GM18520 (cell line): Measurements from ENCODE around the gene ADD2.

Source experiments
- ATAC-seq: cut with Tn5 transposase; IDR thresholded peaks from one replicate; pipeline ENCODE4 v1.9.1; 2021; ENCODE audit not compliant: unreplicated experiment

The ADD2 gene

DNA sequence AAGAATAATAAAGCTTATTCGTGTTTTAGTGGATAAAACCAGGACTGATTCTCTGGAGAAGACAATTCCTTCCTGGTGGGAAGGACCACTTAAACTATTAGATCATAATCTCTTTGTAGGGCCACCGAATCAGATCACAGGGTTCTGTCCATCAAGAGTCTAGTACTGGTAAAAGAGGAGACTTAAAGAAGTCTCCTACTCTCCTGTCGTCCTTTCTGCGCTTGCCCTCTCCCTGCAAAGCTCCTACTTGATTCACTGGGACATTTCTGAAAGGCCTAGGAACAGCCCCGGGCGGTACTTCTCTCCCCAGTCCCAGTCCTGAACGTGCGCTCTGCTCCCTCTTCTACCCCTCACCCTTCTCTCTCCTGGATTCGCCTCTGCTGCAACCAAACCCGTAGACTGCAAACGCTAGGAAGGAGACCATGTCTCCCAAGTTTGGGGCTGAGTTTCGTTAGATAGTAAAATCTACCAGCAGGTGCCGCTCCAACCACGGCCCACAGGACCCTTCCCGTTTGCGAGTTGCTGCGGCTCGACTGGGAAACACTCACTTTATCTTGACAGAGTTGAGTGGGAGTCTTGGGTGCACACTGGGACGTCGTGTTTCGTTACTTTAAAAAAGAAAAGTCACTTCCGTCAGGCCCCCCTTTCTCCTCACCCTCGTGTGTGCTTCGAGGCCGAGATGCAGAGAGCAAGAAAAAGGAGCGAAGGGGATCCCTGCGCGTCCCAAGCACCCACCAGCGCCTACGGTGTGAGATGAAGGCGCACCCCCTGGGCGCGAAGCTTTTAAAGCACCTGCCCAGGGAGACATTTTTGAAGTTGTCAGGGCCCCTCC lies 21.5 kb upstream of the ADD2 start:
- no peak for ATAC-seq

DNA sequence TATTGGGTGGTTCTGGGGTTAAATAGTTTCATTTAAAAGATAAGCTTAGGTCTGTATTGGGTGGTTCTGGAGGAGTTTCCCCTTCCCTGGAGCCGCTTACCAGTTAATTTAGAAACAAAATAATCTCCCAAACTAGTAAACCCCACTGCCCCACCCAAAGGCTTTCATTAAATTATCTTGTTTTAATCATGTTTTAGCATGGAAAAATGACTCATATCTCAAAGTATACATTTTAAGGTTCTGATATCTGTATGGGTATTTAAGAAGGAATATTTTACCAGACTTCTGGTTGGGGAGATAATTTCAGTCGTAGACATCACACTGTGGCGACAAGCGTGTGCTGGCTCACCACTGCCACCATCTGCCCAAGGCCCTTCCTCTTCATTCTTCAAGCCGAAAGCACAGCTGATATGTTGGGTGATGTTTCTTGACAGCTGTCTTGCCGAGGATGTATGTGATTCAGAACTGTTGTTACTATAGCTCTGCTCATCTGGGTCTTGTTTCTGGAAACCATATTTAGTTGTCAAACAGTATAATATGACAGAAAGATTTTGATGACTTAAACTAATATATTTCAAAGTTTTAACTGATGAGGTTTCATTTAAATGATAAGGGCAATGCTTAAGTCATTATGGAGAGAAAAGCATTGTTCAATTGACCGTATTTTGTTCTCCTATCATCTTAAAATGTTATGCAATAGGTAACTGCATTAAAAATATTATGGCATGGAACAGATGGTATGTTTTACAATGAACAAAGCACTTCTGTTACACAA lies 17.3 kb upstream of the ADD2 start:
- ATAC-seq: no peak

- ATAC-seq: no peak
Measured at GRCh38 chr2:70784320-70784719, 16.3 kb upstream of the ADD2 start.

GRCh38 chr2:70779911-70780545 lies 12.0 kb upstream of the ADD2 start:
- no peak for ATAC-seq

DNA sequence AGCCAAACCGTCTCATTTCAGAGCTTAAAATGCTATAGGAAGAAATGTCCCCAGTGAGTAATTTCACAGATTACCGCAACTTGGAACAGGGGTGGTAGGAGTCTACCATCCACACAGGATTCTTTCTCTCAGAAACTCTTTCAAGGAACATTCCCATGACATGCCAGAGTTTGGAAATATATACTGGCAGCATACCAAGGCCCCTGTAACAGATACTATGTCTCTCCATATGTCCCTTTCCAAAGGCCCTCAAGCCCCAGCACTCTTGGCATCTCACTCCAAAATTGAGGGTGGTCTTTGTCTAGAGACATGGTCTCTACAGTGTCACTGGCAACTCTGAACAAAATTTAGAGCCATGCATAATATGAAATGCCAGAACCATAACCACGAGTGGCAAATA lies 11.5 kb upstream of the ADD2 start:
- ATAC-seq: no peak

GRCh38 chr2:70778676-70779075 lies 10.7 kb upstream of the ADD2 start:
- ATAC-seq: no peak

DNA sequence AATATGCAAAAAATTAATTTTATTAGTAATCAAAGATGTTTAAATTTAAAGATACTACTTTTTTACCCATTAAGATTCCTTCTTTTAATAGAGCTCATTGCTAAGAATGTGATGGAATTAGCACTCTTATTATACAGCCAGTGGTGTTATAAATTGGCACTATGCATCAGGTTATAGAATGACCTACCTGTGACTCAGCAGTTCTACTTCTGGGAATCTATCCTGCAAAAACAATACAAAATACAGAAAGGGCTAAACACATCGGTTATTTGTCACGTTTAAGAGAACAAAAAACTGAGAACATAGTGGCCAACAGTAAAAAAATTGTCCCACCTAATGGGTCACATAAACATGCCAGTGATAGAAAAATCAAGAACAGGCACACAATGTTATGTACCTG lies 9.4 kb upstream of the ADD2 start:
- ATAC-seq: no peak

DNA sequence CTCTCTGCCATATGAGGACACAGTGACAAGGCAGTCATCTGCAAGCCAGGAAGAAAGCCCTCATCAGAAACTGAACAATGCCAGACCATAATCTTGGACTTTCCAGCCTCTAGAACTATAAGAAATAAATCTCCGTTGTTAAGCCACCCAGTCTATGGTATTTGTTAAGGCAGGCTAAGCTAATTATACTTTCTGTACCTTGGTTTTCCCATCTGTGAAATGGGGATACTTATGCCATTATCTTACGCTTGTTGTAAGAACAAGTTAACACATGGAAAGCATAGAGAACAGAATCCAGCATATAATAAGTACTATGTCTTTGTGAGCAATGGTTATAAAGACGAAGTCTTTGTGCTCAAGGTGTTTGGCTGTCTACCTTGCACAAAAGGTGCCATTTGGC lies 8.3 kb upstream of the ADD2 start:
- ATAC-seq: no peak

GRCh38 chr2:70775141-70775540 lies 7.1 kb upstream of the ADD2 start:
- ATAC-seq: no peak

- no peak for ATAC-seq
Measured at GRCh38 chr2:70772486-70773155, 4.6 kb upstream of the ADD2 start.

- peak; percentile 78 for ATAC-seq
Measured at GRCh38 chr2:70771446-70771845, 3.4 kb upstream of the ADD2 start.

GRCh38 chr2:70769450-70769849 lies 1.4 kb upstream of the ADD2 start:
- no peak for ATAC-seq

GRCh38 chr2:70768590-70769085 lies 638 bp upstream of the ADD2 start:
- no peak for ATAC-seq

- no peak for ATAC-seq
Measured at GRCh38 chr2:70767079-70767698, 811 bp downstream of the ADD2 start.

DNA sequence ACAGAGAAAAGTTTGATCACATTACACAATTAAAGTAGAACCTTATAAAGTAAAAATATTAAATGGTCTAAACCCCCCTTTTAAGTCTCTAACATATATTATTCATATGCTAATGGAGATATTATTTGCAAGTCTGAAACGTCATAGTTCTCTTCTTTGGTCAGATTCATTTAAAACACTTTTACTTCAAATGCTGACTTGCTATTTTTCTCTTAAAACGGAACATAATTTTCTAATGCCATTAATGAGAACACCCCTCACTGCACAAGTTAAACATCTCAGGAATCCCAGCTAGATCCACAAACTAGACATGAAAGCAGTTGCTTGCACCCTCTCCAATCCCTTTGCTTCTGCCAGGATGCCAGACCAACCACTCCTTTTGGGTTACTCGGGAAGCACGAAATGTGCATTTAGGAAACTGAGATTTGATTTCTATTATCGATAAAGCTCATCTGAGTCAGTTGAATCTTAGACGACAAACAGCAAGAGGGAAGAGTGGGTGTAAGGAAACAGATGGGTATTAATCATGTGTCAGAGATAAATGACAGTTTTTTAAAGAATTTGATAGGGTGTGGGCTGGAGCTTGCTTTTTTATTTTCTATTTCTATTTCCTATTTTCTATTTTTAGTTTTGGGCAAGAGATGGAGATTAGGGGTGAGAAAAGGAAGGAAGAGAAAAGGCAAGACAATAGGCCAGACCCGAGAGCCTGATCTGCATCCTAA lies 1.5 kb downstream of the ADD2 start:
- ATAC-seq: no peak

GRCh38 chr2:70765507-70765906 lies 2.5 kb downstream of the ADD2 start:
- no peak for ATAC-seq

GRCh38 chr2:70759446-70759845 lies 8.6 kb downstream of the ADD2 start:
- ATAC-seq: no peak

DNA sequence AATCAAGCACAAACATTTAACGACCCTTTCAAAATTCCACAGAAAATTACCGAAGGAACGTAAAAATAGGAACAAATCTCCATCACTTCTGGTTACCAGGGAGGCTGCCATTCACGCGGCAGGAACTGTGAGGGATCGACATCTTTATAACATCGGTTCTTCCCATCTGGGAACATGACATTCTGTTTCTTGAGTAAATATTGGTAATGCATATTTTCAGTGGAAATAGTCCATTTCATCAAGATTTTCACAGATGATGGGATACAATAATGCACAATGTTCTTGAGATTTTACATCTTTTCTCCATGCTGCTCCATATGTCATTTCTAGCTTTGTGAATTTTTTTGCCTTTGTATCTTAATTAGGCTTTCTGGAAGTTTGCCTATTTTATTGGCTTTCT lies 10.0 kb downstream of the ADD2 start:
- no peak for ATAC-seq

DNA sequence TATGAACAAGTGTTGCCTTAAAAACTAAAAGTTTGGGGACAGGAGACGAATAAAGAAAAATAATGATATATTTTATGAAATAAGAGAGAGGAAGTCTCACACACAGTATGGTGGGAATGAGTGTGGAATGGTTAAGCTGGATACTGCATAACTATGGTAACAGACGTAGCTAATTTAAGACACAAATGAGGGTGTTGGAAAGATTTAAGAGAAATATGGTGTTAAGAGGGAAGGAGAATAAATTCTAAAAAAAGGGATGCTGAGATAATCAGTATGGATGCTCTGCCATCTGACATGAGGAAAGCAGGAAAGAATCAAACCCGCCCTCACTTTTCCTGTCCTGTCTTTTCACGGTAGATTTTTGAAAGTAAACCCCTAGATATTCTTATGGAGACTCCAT lies 10.6 kb downstream of the ADD2 start:
- no peak for ATAC-seq

DNA sequence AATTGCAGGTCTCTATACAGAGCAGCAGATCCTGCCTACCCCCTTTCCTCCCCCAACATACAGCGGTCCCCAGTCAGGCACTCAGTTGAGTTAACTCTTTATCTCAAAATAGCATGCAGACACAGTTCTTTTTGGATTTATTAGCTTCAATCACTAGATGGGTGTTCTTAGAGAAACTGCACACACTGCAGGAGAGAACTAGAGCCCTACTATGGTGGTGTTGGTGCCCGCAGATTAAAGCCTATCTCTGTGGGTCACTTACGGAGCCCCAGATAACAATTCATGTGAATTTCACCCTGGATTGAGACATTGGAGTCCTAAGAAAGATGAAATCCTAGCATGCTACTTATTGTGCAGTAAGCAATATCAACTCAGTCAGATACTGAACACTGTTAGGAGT lies 11.9 kb downstream of the ADD2 start:
- ATAC-seq: no peak
